Adrenal gland (tissue), 5 donors: Measurements from ENCODE around the gene PHLDB3.

ENCODE experiments used
- POLR2A ChIP-seq, 2 donors: fragments of 450-650 bp; IDR thresholded peaks; one replicate each; pipeline ENCODE4 v1.6.1; 2017; ENCODE audit warnings: antibody characterized with exemption in 2 of 2, mild to moderate bottlenecking in 2 of 2, moderate library complexity in 1 of 2
- TF ChIP-seq, protein P1 (sequence below), 6 experiments: fragments of 450-650 bp in 4 of 6; fragments of 200-600 bp in 2 of 6; sonication (generic) in 1 of 6; IDR thresholded peaks; 1 replicate in 5 of 6; 2 replicates in 1 of 6; pipeline versions ENCODE4 v1.5.1 to v1.8.0; 2016 to 2021; ENCODE audit warnings: antibody characterized with exemption in 6 of 6, mild to moderate bottlenecking in 2 of 6, moderate library complexity in 1 of 6
- donor health status: DM: no; HTN: no; CAD: no.

DNA sequence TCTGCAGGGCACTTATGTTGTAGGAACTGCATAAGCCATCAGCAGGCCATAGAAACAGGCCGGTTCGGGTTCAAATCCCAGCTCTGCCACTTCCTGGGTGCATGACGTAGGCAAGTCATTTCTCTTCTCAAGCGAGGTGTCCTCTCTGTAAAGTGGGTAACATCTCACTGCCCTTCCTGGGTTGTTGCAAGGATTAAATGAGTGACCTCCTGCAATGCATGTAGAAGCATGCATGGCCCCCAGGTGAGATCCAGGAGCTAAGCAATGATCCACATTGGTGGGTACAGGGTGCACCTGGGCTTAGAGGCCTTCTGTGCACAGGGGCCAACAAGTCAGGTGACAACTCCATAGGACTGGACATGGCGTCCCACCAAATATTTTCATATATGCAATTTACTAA lies 13.8 kb downstream of the PHLDB3 start:
- TF ChIP-seq, protein P1, sequence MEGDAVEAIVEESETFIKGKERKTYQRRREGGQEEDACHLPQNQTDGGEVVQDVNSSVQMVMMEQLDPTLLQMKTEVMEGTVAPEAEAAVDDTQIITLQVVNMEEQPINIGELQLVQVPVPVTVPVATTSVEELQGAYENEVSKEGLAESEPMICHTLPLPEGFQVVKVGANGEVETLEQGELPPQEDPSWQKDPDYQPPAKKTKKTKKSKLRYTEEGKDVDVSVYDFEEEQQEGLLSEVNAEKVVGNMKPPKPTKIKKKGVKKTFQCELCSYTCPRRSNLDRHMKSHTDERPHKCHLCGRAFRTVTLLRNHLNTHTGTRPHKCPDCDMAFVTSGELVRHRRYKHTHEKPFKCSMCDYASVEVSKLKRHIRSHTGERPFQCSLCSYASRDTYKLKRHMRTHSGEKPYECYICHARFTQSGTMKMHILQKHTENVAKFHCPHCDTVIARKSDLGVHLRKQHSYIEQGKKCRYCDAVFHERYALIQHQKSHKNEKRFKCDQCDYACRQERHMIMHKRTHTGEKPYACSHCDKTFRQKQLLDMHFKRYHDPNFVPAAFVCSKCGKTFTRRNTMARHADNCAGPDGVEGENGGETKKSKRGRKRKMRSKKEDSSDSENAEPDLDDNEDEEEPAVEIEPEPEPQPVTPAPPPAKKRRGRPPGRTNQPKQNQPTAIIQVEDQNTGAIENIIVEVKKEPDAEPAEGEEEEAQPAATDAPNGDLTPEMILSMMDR (IDR thresholded peaks at IDR 0.05) = no peak
- TF ChIP-seq POLR2A (IDR thresholded peaks at IDR 0.05) = no peak
